ENCODE results near the gene RAB11FIP3. TPM values are rescaled to one million over a fixed set of nuclear protein-coding genes. Genes with fewer than 3 reads are reported as not detected.

Gene RAB11FIP3
- total and polyA plus RNA-seq, 9 of the 15 experiments (the other 6 are each of a cell fraction or from before 2014, with no cell fraction given): 0.46 to 13.1 (median 4.3) TPM

- WGBS (ENCODE audit: insufficient coverage, low coverage, missing lambda C conversion rate): 78% methylated on average over 4 of the region's 6 CpGs
- no TSS peak for BruUV-seq (replicated peaks)
- Histone ChIP-seq H3K79me2 (ENCODE audit: control insufficient read depth, insufficient read depth, low read length) (no peaks in the 10 kb centered on the region), H3K4me1 (replicated peaks in 1 of 2; ENCODE audit: control insufficient read depth in 2 of 2, insufficient read depth in 2 of 2, low read length in 2 of 2) (peaks cover 0 to 2% of the 10 kb centered on the region in 2 experiments; a peak in 1 of 5 replicates), H3K9me3 (replicated peaks; ENCODE audit: control insufficient read depth, insufficient read depth, low read depth, low read length) (no peaks in the 10 kb centered on the region), H3K27ac (ENCODE audit: extremely low read depth, low read depth, low read length) (no peak overlapping the region), H3K36me3 (ENCODE audit: control insufficient read depth, insufficient read depth, low read length) (no peaks in the 10 kb centered on the region), H4K20me1 (replicated peaks; ENCODE audit: control insufficient read depth, insufficient read depth, low read length) (no peaks in the 10 kb centered on the region), H3K4me2 (ENCODE audit: insufficient read depth, low read length) (no peak overlapping the region), H3K9me1 (ENCODE audit: control insufficient read depth, insufficient read depth, low read length) (no peaks in the 10 kb centered on the region), H3K4me3 (no peak overlapping the region), H2AFZ (ENCODE audit: low read depth, low read length) (no peak overlapping the region), H3K27me3 (ENCODE audit: control insufficient read depth in 2 of 2, insufficient read depth in 2 of 2, low read length in 2 of 2) (no peaks in the 10 kb centered on the region), H3K9ac (ENCODE audit: insufficient read depth in 1 of 2, low read depth in 2 of 2, low read length in 2 of 2) (peak overlapping the region in 1 of 2 experiments; percentile 55; a peak in 1 of 4 replicates)
- DNase-seq (ENCODE audit: extremely low read depth in 1 of 4, low spot score in 3 of 4) (no peak), FAIRE-seq (no peak), ATAC-seq (no peak)
- POLR2A ChIA-PET: no interaction called here
- CTCF ChIA-PET (ENCODE audit: low intra/inter-chr PET ratio): no interaction called here
- TF ChIP-seq NFIX (CRISPR knock-in tag; IDR thresholded peaks at IDR 0.05; ENCODE audit: low read depth) (no peak), MLX (CRISPR knock-in tag; conservative IDR thresholded peaks at IDR 0.05) (no peak), GABPB1 (CRISPR knock-in tag; IDR thresholded peaks at IDR 0.05) (no peak), IRF9 (tag; IDR thresholded peaks at IDR 0.05) (no peak)
- in situ Hi-C loops (cut with MboI): no loop called here
- intact Hi-C loops (cut with micrococcal nuclease): no loop called here
Measured at GRCh38 chr16:440627-441026, 15.2 kb downstream of the RAB11FIP3 start.

Data from K562 (cell line).